OCI-LY7 (cell line): ENCODE results near the gene RNF41. TPM values are rescaled to one million over a fixed set of nuclear protein-coding genes. Genes with fewer than 3 reads are reported as not detected.

Experiments
- BruUV-seq: library from RNA; stranded (reverse); fragments of 400-500 nt; replicated peaks from 2 replicates; lab custom pipeline; 2021; lab: Mats Ljungman, UMichigan
- CTCF ChIA-PET: fragments of 300-600 bp; sonication (Branson Sonifier 250); formaldehyde crosslinking; loops from one replicate; lab custom pipeline; 2022; ENCODE audit warnings: antibody characterized with exemption; ENCODE audit not compliant: unreplicated experiment; lab: Charles Lee
- POLR2A ChIA-PET: fragments of 300-600 bp; sonication (Branson Sonifier 250); formaldehyde crosslinking; loops from one replicate; lab custom pipeline; 2022; ENCODE audit warnings: antibody characterized with exemption; lab: Charles Lee
- DNase-seq: peaks from one replicate; pipeline ENCODE4 v3.0.0-alpha.2; 2015; ENCODE audit warnings: low spot score
- H2AFZ ChIP-seq: fragments of 200-600 bp; sonication (generic), shearing (Covaris generic); 2 replicates; pipeline ENCODE4 v1.6.1; 2014; ENCODE audit warnings: mild to moderate bottlenecking, antibody characterized with exemption, low read length, moderate library complexity
- H3K27ac ChIP-seq: fragments of 200-600 bp; sonication (generic); 2 replicates; pipeline ENCODE4 v1.5.1; 2014; ENCODE audit warnings: mixed run types, low read depth, mild to moderate bottlenecking, moderate library complexity, low read length, inconsistent platforms; ENCODE audit not compliant: poor library complexity, severe bottlenecking
- H3K36me3 ChIP-seq: fragments of 200-600 bp; sonication (generic); 2 replicates; pipeline ENCODE4 v1.6.1; 2014; ENCODE audit warnings: mild to moderate bottlenecking, antibody characterized with exemption, low read length, moderate library complexity, mixed read lengths; ENCODE audit not compliant: insufficient read depth
- H3K4me1 ChIP-seq: fragments of 200-600 bp; sonication (generic); 2 replicates; pipeline ENCODE4 v1.5.1; 2014; ENCODE audit warnings: mild to moderate bottlenecking, low read length; ENCODE audit not compliant: insufficient read depth, poor library complexity, severe bottlenecking
- H3K4me2 ChIP-seq: fragments of 200-600 bp; sonication (generic); 2 replicates; pipeline ENCODE4 v1.6.1; 2014; ENCODE audit warnings: mild to moderate bottlenecking, low read length
- H3K4me3 ChIP-seq: fragments of 200-600 bp; sonication (generic); 2 replicates; pipeline ENCODE4 v1.5.1; 2014; ENCODE audit warnings: mild to moderate bottlenecking, low read depth, low read length; ENCODE audit not compliant: poor library complexity, severe bottlenecking
- H3K79me2 ChIP-seq: fragments of 200-600 bp; sonication (generic); 2 replicates; pipeline ENCODE4 v1.6.1; 2016; ENCODE audit warnings: low read depth, mild to moderate bottlenecking, low read length, moderate library complexity, mixed read lengths; ENCODE audit not compliant: insufficient read depth
- H3K9me2 ChIP-seq: fragments of 200-600 bp; sonication (generic); 2 replicates; pipeline ENCODE4 v1.6.1; 2016; ENCODE audit warnings: mild to moderate bottlenecking, low read length, mixed read lengths; ENCODE audit not compliant: insufficient read depth
- H3K9me3 ChIP-seq: fragments of 200-600 bp; sonication (generic); 2 replicates; pipeline ENCODE4 v1.6.1; 2014; ENCODE audit warnings: mild to moderate bottlenecking, mixed run types, low read length, mixed read lengths
- H4K20me1 ChIP-seq: fragments of 200-600 bp; sonication (generic); 2 replicates; pipeline ENCODE4 v1.6.1; 2014; ENCODE audit warnings: mild to moderate bottlenecking, antibody characterized with exemption, low read length, moderate library complexity, mixed read lengths; ENCODE audit not compliant: insufficient read depth
- EZH2phosphoT487 ChIP-seq: fragments of 200-600 bp; sonication (generic); IDR thresholded peaks from 2 replicates; pipeline ENCODE4 v1.6.1; 2018; ENCODE audit warnings: low read depth, borderline replicate concordance, mild to moderate bottlenecking, mixed run types, antibody characterized with exemption, low read length, moderate library complexity, mixed read lengths
- intact Hi-C: fragments of 100-400 bp; cut with micrococcal nuclease; formaldehyde crosslinking; loops from one replicate; pipeline ENCODE4 v1.10.0; 2022; ENCODE audit not compliant: unreplicated experiment
- total RNA-seq, 2 experiments: library from RNA; depleted of rRNA in 1 of 2; stranded (reverse); fragments of >200 nt in 1 of 2; shearing (Covaris generic) in 1 of 2; gene quantifications; 2 replicates each; pipeline ENCODE4 v1.2.3, GENCODE V29; 2014 to 2022
- TF ChIP-seq, protein P1 (sequence below): fragments of 200-600 bp; sonication (generic); conservative IDR thresholded peaks from 2 replicates; pipeline ENCODE4 v1.5.1; 2014; ENCODE audit warnings: mild to moderate bottlenecking, antibody characterized with exemption, low read length, moderate library complexity, mixed read lengths

RNF41 gene
- total RNA-seq, 2 experiments from 2014 or later, result 43.7 to 76.1 TPM

- Histone ChIP-seq H3K4me2 (no peak overlapping the region), H3K36me3 (peaks cover 92% of the 10 kb centered on the region), H3K9me3 (no peaks in the 10 kb centered on the region), H2AFZ (no peak overlapping the region), H4K20me1 (no peaks in the 10 kb centered on the region), H3K79me2 (no peaks in the 10 kb centered on the region), H3K9me2 (no peaks in the 10 kb centered on the region), H3K27ac (no peak overlapping the region), H3K4me1 (no peaks in the 10 kb centered on the region), H3K4me3 (no peak overlapping the region)
- no peak for TF ChIP-seq EZH2phosphoT487
- TF ChIP-seq, protein P1, sequence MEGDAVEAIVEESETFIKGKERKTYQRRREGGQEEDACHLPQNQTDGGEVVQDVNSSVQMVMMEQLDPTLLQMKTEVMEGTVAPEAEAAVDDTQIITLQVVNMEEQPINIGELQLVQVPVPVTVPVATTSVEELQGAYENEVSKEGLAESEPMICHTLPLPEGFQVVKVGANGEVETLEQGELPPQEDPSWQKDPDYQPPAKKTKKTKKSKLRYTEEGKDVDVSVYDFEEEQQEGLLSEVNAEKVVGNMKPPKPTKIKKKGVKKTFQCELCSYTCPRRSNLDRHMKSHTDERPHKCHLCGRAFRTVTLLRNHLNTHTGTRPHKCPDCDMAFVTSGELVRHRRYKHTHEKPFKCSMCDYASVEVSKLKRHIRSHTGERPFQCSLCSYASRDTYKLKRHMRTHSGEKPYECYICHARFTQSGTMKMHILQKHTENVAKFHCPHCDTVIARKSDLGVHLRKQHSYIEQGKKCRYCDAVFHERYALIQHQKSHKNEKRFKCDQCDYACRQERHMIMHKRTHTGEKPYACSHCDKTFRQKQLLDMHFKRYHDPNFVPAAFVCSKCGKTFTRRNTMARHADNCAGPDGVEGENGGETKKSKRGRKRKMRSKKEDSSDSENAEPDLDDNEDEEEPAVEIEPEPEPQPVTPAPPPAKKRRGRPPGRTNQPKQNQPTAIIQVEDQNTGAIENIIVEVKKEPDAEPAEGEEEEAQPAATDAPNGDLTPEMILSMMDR, result no peak
- CTCF ChIA-PET, result interaction anchor here (0.6 kb wide), 1 partner anchor 98 kb away, joined by 3 read pairs; no protein-coding TSS in a partner anchor
- POLR2A ChIA-PET, result no interaction called here
- intact Hi-C loops, result no loop called here
- DNase-seq, result no peak
- no TSS peak for BruUV-seq
Observed at GRCh38 chr12:56178347-56178746, 43.4 kb downstream of the RNF41 start.

GRCh38 chr12:56172839-56173238 lies 48.9 kb downstream of the RNF41 start:
- H3K4me1 ChIP-seq, result no peaks in the 10 kb centered on the region
- no peaks in the 10 kb centered on the region for H3K9me3 ChIP-seq
- TF ChIP-seq, protein P1, result no peak
- TF ChIP-seq EZH2phosphoT487, result no peak
- H3K9me2 ChIP-seq, result no peaks in the 10 kb centered on the region
- POLR2A ChIA-PET, result no interaction called here
- DNase-seq, result no peak
- H3K79me2 ChIP-seq, result no peaks in the 10 kb centered on the region
- intact Hi-C loops, result no loop called here
- no peak overlapping the region for H3K27ac ChIP-seq
- CTCF ChIA-PET, result no interaction called here
- no peak overlapping the region for H3K4me2 ChIP-seq
- BruUV-seq, result no TSS peak
- no peaks in the 10 kb centered on the region for H4K20me1 ChIP-seq
- H2AFZ ChIP-seq, result no peak overlapping the region
- peaks cover 93% of the 10 kb centered on the region for H3K36me3 ChIP-seq
- H3K4me3 ChIP-seq, result no peak overlapping the region

DNA sequence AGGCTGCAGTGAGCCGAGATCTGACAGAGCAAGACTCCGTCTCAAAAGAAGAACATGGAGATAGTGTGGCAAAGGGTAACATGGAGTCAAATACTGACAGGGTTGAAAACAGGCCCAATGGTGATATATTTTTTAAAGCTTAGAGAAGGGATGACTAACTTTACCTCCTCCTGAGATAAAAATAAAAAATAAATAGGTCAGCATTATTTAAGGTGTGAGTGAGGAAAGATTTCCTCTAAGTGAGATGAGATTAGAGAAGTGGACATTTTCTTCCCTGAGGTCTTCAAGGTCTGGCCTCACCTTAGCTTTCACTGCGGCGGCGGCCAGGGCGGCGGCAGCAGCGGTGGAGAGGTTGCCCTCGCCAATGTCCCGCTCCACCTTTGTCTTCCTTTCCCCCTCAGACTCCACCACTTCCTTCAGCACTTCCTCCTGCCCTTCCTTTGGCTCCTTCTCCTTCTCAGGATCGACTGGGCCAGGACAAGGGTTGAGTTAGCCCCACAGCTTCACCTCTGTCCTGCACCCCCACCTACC lies 52.4 kb downstream of the RNF41 start:
- POLR2A ChIA-PET, result interaction anchor here (1.1 kb wide), 1 partner anchor 19 kb away, joined by 3 read pairs; no protein-coding TSS in a partner anchor
- no TSS peak for BruUV-seq
- Histone ChIP-seq H3K4me3 (no peak overlapping the region), H3K4me1 (no peaks in the 10 kb centered on the region), H3K9me3 (no peaks in the 10 kb centered on the region), H3K79me2 (no peaks in the 10 kb centered on the region), H3K36me3 (peaks cover 92% of the 10 kb centered on the region), H4K20me1 (no peaks in the 10 kb centered on the region), H3K27ac (no peak overlapping the region), H3K9me2 (no peaks in the 10 kb centered on the region), H3K4me2 (no peak overlapping the region), H2AFZ (no peak overlapping the region)
- intact Hi-C loops, result no loop called here
- TF ChIP-seq, protein P1, result no peak
- no peak for TF ChIP-seq EZH2phosphoT487
- no peak for DNase-seq
- CTCF ChIA-PET, result interaction anchor here (0.5 kb wide), 1 partner anchor 65 kb away, joined by 3 read pairs; the partner anchor contains the start of gene PA2G4
